ENCODE results near the gene SPDYE5.

SPDYE5 gene

GRCh38 chr7:75537731-75538130, 45.6 kb downstream of the SPDYE5 start:
- DNase-seq, result no peak

- no peak for DNase-seq
Observed at GRCh38 chr7:75546237-75547015, 54.3 kb downstream of the SPDYE5 start.
